NCI-H1694 (cell line): ENCODE measurements around the gene OR4E2.
"Not testable (repeated sequence)": the region's sequence is repeated elsewhere in the genome, so short reads cannot be mapped to it uniquely, and the experiment has no call there.

Experiments
- DNase-seq: peaks from one replicate; lab custom pipeline; 2025; lab: John Stamatoyannopoulos, UW

The OR4E2 gene

GRCh38 chr14:21653331-21653885, at the start of gene OR4E2:
Gene OR4E2 (plus strand): TSS chr14:21653835. CDS start chr14:21665083, 11,248 bp downstream.
- DNase-seq, result no peak

GRCh38 chr14:21612324-21612723, 41.3 kb upstream of the OR4E2 start:
- DNase-seq, result no peak

- DNase-seq, result no peak
Observed at GRCh38 chr14:21614240-21614639, 39.4 kb upstream of the OR4E2 start.

- no peak for DNase-seq
Observed at GRCh38 chr14:21617614-21618013, 36.0 kb upstream of the OR4E2 start.

GRCh38 chr14:21626491-21627230, 27.0 kb upstream of the OR4E2 start:
- no peak for DNase-seq

GRCh38 chr14:21630503-21630902, 23.1 kb upstream of the OR4E2 start:
- DNase-seq, result not testable (repeated sequence)

GRCh38 chr14:21631084-21631483, 22.6 kb upstream of the OR4E2 start:
- no peak for DNase-seq

- DNase-seq, result no peak
Observed at GRCh38 chr14:21634840-21635239, 18.8 kb upstream of the OR4E2 start, which contains the start of gene OR10G2. Gene OR10G2 (minus strand): TSS chr14:21634940. CDS start chr14:21634842, 98 bp downstream.

- DNase-seq, result no peak
Observed at GRCh38 chr14:21642683-21643082, 11.0 kb upstream of the OR4E2 start.

- no peak for DNase-seq
Observed at GRCh38 chr14:21643407-21643806, 10.2 kb upstream of the OR4E2 start.

- no peak for DNase-seq
Observed at GRCh38 chr14:21647380-21647779, 6.3 kb upstream of the OR4E2 start.

GRCh38 chr14:21652209-21652808, 1.3 kb upstream of the OR4E2 start:
- DNase-seq, result no peak

- DNase-seq, result no peak
Observed at GRCh38 chr14:21654215-21654614, 580 bp downstream of the OR4E2 start.

GRCh38 chr14:21656980-21657379, 3.3 kb downstream of the OR4E2 start:
- DNase-seq, result no peak

GRCh38 chr14:21668377-21668776, 14.7 kb downstream of the OR4E2 start:
- no peak for DNase-seq

- DNase-seq, result no peak
Observed at GRCh38 chr14:21669284-21669683, 15.6 kb downstream of the OR4E2 start.

- DNase-seq, result no peak
Observed at GRCh38 chr14:21671371-21671770, 17.7 kb downstream of the OR4E2 start.

- DNase-seq, result no peak
Observed at GRCh38 chr14:21672116-21672515, 18.5 kb downstream of the OR4E2 start.

GRCh38 chr14:21673718-21674117, 20.1 kb downstream of the OR4E2 start, which contains the start of gene OR4E1:
Gene OR4E1 (minus strand): TSS chr14:21673818. CDS start chr14:21670935, 2,883 bp downstream.
- no peak for DNase-seq

- no peak for DNase-seq
Observed at GRCh38 chr14:21675566-21675965, 21.9 kb downstream of the OR4E2 start.

- DNase-seq, result no peak
Observed at GRCh38 chr14:21680072-21680471, 26.4 kb downstream of the OR4E2 start.

GRCh38 chr14:21686468-21686867, 32.8 kb downstream of the OR4E2 start:
- no peak for DNase-seq

- no peak for DNase-seq
Observed at GRCh38 chr14:21694425-21694824, 40.8 kb downstream of the OR4E2 start.
